B cell (primary cell): ENCODE results near the gene SLC22A2. TPM values are rescaled to one million over a fixed set of nuclear protein-coding genes. Genes with fewer than 3 reads are reported as not detected.

Source experiments
- ATAC-seq: fragments of 200-7000 bp; cut with Tn5 transposase; one replicate; pipeline ENCODE4 v1.10.0; 2021; ENCODE audit warnings: low read depth, mild to moderate bottlenecking, moderate number of reproducible peaks, moderate library complexity
- CTCF ChIA-PET: fragments of 350-600 bp; sonication (Branson Sonifier 250); formaldehyde crosslinking; loops from one replicate; lab custom pipeline; 2021; ENCODE audit warnings: antibody characterized with exemption, inconsistent platforms; lab: Charles Lee
- POLR2A ChIA-PET: fragments of 350-600 bp; sonication (Branson Sonifier 250); formaldehyde crosslinking; loops from one replicate; lab custom pipeline; 2021; ENCODE audit warnings: antibody characterized with exemption; lab: Charles Lee
- DNase-seq: peaks from one replicate; pipeline ENCODE4 v3.0.0; 2013
- H2AFZ ChIP-seq: 2 replicates; pipeline ENCODE4 v1.6.1; 2012; ENCODE audit warnings: mild to moderate bottlenecking, low read depth, low read length; ENCODE audit not compliant: insufficient read depth, poor library complexity, severe bottlenecking
- H3K27ac ChIP-seq, 2 donors: 1 replicate in 1 of 2; 2 replicates in 1 of 2; pipeline ENCODE4 v1.5.1; 2012 to 2013; ENCODE audit warnings: low read length in 2 of 2, mild to moderate bottlenecking in 2 of 2, moderate library complexity in 1 of 2
- H3K27me3 ChIP-seq, 4 experiments: fragments of 200-600 bp in 1 of 4; sonication (generic) in 1 of 4; replicated peaks in 1 of 4; 1 replicate in 2 of 4; 2 replicates in 2 of 4; pipeline versions ENCODE4 v1.6.1 to v1.7.0; 2013 to 2016; ENCODE audit warnings: low read length in 3 of 4, mild to moderate bottlenecking in 2 of 4, mixed read lengths in 1 of 4, moderate library complexity in 1 of 4; ENCODE audit not compliant: insufficient read depth in 4 of 4, control insufficient read depth in 3 of 4; ENCODE audit errors: control extremely low read depth in 1 of 4
- H3K36me3 ChIP-seq, 2 experiments: replicated peaks in 1 of 2; 1 replicate in 1 of 2; 2 replicates in 1 of 2; pipeline versions ENCODE4 v1.6.1 to v1.7.1; 2013; ENCODE audit warnings: low read length in 1 of 2; ENCODE audit not compliant: insufficient read depth in 2 of 2, control insufficient read depth in 1 of 2; ENCODE audit errors: control extremely low read depth in 1 of 2, extremely low read depth in 1 of 2
- H3K4me1 ChIP-seq, 2 donors: fragments of 200-600 bp in 1 of 2; sonication (generic) in 1 of 2; 1 replicate in 1 of 2; 2 replicates in 1 of 2; pipeline versions ENCODE4 v1.5.1 to v1.6.1; 2013 to 2017; ENCODE audit warnings: low read length in 2 of 2; ENCODE audit not compliant: control insufficient read depth in 2 of 2, insufficient read depth in 2 of 2
- H3K4me2 ChIP-seq: replicated peaks from 2 replicates; pipeline ENCODE3; 2012; ENCODE audit warnings: mild to moderate bottlenecking, low read depth, low read length; ENCODE audit not compliant: poor library complexity, severe bottlenecking
- H3K4me3 ChIP-seq, 5 experiments: fragments of 200-600 bp in 1 of 5; sonication (generic) in 1 of 5; 1 replicate in 3 of 5; 2 replicates in 2 of 5; pipeline versions ENCODE4 v1.5.1 to v1.7.0; 2011 to 2016; ENCODE audit warnings: low read length in 4 of 5, mild to moderate bottlenecking in 4 of 5, low read depth in 2 of 5, control low read depth in 1 of 5, moderate library complexity in 1 of 5; ENCODE audit not compliant: insufficient read depth in 1 of 5; ENCODE audit errors: control extremely low read depth in 1 of 5, extremely low read depth in 1 of 5
- H3K79me2 ChIP-seq: fragments of 200-600 bp; sonication (generic); one replicate; pipeline ENCODE4 v1.6.0; 2016; ENCODE audit warnings: low read length; ENCODE audit not compliant: control insufficient read depth, insufficient read depth
- H3K9ac ChIP-seq: fragments of 200-600 bp; sonication (generic); 2 replicates; pipeline ENCODE4 v1.6.1; 2017; ENCODE audit warnings: mild to moderate bottlenecking, low read length, moderate library complexity
- H3K9me3 ChIP-seq, 3 donors: one replicate each; pipeline versions ENCODE4 v1.6.1 to v1.7.1; 2013; ENCODE audit warnings: low read length in 2 of 3; ENCODE audit not compliant: control insufficient read depth in 2 of 3, insufficient read depth in 1 of 3; ENCODE audit errors: control extremely low read depth in 1 of 3
- H4K20me1 ChIP-seq: 2 replicates; pipeline ENCODE4 v1.6.0; 2012; ENCODE audit warnings: mild to moderate bottlenecking, low read length; ENCODE audit not compliant: insufficient read depth, control insufficient read depth, poor library complexity, severe bottlenecking
- H3K27ac Mint-ChIP-seq: one replicate; pipeline ENCODE4 v1.8.0; 2021; ENCODE audit warnings: mixed read lengths
- H3K27me3 Mint-ChIP-seq: one replicate; pipeline ENCODE4 v1.8.0; 2021; ENCODE audit warnings: mixed read lengths
- H3K4me1 Mint-ChIP-seq: one replicate; pipeline ENCODE4 v1.8.0; 2021; ENCODE audit warnings: mixed read lengths
- H3K4me3 Mint-ChIP-seq: one replicate; pipeline ENCODE4 v1.8.0; 2021; ENCODE audit warnings: mixed read lengths
- H3K9me3 Mint-ChIP-seq: one replicate; pipeline ENCODE4 v1.8.0; 2022; ENCODE audit warnings: mixed read lengths; ENCODE audit not compliant: insufficient read depth
- CTCF ChIP-seq: fragments of 200-600 bp; IDR thresholded peaks from one replicate; pipeline ENCODE4 v1.8.0; 2022; ENCODE audit warnings: antibody characterized with exemption, mild to moderate bottlenecking
- EZH2 ChIP-seq: IDR thresholded peaks from 2 replicates; pipeline ENCODE4 v1.6.1; 2012; ENCODE audit warnings: borderline replicate concordance, low read depth, mild to moderate bottlenecking, moderate library complexity, low read length; ENCODE audit not compliant: insufficient read depth, poor library complexity, severe bottlenecking
- WGBS: methylation state at CpG from one replicate; pipeline ENCODE4 v1.1.5; 2013; ENCODE audit warnings: missing lambda C conversion rate; ENCODE audit not compliant: insufficient coverage; 5-methylcytosine and 5-hydroxymethylcytosine counted together
- intact Hi-C: fragments of 100-400 bp; cut with micrococcal nuclease; formaldehyde crosslinking; loops from one replicate; pipeline ENCODE4 v1.10.0; 2022
- polyA plus RNA-seq: library from polyadenylated mRNA; depleted of rRNA; stranded (reverse); fragments of >200 nt; gene quantifications from 2 replicates; pipeline ENCODE4 v1.2.3, GENCODE V29; 2012
- total RNA-seq, 2 donors: library from RNA; stranded (reverse); fragments of 120-200 nt in 1 of 2; gene quantifications; 1 replicate in 1 of 2; 2 replicates in 1 of 2; pipeline versions ENCODE4 v1.2.3 to v1.2.4, GENCODE V29; 2013 to 2022

Gene SLC22A2
- total and polyA plus RNA-seq, 2 donors (not counting 1 experiment from before 2014, with no cell fraction given) = not detected

- Mint-ChIP-seq H3K27me3 (peaks cover 15% of the 10 kb centered on the region), H3K27ac (no peak overlapping the region), H3K9me3 (peaks cover 3% of the 10 kb centered on the region), H3K4me3 (no peak overlapping the region), H3K4me1 (no peaks in the 10 kb centered on the region)
- CTCF ChIA-PET = no interaction called here
- WGBS = no CpG with 5 or more reads among the region's 2 CpGs
- Histone ChIP-seq H3K79me2 (no peaks in the 10 kb centered on the region), H4K20me1 (no peaks in the 10 kb centered on the region), H3K27me3 (no peaks in the 10 kb centered on the region), H3K36me3 (no peaks in the 10 kb centered on the region), H3K9me3 (peaks cover 0 to 6% (median 0%) of the 10 kb centered on the region in 3 donors), H3K27ac (no peak overlapping the region), H3K4me3 (no peak overlapping the region), H3K9ac (no peak overlapping the region), H3K4me1 (no peaks in the 10 kb centered on the region), H3K4me2 (no peak overlapping the region), H2AFZ (no peak overlapping the region)
- DNase-seq = no peak
- POLR2A ChIA-PET = no interaction called here
- intact Hi-C loops = no loop called here
- no peak for ATAC-seq
- TF ChIP-seq EZH2 (no peak), CTCF (no peak)
These were observed 56.2 kb downstream of the SLC22A2 start for GRCh38 chr6:160202411-160202810.

- no CpG with 5 or more reads among the region's 2 CpGs for WGBS
These were observed 57.6 kb downstream of the SLC22A2 start for GRCh38 chr6:160201061-160201460.

More at GRCh38 chr6:160201061-160201460, 57.6 kb downstream of the SLC22A2 start:
- H3K27ac ChIP-seq = no peak overlapping the region
- Mint-ChIP-seq H3K9me3 (peaks cover 10% of the 10 kb centered on the region), H3K4me3 (no peak overlapping the region), H3K27ac (no peak overlapping the region), H3K4me1 (no peaks in the 10 kb centered on the region), H3K27me3 (peaks cover 15% of the 10 kb centered on the region)
- CTCF ChIA-PET = no interaction called here
- H3K79me2 ChIP-seq = no peaks in the 10 kb centered on the region
- no peaks in the 10 kb centered on the region for H3K9me3 ChIP-seq
- POLR2A ChIA-PET = no interaction called here
- no peak for ATAC-seq
- H3K4me3 ChIP-seq = no peak overlapping the region
- no peak overlapping the region for H3K4me2 ChIP-seq
- TF ChIP-seq CTCF (no peak), EZH2 (no peak)
- H3K27me3 ChIP-seq = no peaks in the 10 kb centered on the region
- H3K36me3 ChIP-seq = no peaks in the 10 kb centered on the region
- no peak for DNase-seq
- no peaks in the 10 kb centered on the region for H4K20me1 ChIP-seq
- no peak overlapping the region for H3K9ac ChIP-seq
- intact Hi-C loops = no loop called here
- no peak overlapping the region for H2AFZ ChIP-seq
- H3K4me1 ChIP-seq = no peaks in the 10 kb centered on the region
